Measurements from ENCODE around the gene KCNQ1OT1.

DNA sequence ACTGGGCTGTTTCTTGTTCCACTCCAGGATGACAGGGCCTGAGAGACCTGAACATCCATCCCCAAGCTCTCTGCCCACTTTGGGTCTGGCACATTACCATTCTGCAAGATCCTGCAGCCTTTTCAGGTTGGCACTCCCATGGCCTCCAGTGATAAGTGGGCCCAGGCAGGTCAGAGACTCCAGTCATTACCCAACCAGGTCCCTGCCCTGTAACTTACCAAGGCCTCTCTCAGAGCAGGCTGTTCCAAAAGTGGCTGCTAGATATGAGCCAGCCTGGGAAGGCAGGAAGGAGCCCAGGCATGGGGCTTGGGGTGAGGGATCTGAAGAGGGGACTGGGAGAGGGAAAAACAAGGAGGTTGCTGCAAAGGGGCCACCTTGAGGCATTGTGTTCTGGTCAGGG is 35.9 kb downstream of the KCNQ1OT1 start:
- TF ChIP-seq, protein P1, sequence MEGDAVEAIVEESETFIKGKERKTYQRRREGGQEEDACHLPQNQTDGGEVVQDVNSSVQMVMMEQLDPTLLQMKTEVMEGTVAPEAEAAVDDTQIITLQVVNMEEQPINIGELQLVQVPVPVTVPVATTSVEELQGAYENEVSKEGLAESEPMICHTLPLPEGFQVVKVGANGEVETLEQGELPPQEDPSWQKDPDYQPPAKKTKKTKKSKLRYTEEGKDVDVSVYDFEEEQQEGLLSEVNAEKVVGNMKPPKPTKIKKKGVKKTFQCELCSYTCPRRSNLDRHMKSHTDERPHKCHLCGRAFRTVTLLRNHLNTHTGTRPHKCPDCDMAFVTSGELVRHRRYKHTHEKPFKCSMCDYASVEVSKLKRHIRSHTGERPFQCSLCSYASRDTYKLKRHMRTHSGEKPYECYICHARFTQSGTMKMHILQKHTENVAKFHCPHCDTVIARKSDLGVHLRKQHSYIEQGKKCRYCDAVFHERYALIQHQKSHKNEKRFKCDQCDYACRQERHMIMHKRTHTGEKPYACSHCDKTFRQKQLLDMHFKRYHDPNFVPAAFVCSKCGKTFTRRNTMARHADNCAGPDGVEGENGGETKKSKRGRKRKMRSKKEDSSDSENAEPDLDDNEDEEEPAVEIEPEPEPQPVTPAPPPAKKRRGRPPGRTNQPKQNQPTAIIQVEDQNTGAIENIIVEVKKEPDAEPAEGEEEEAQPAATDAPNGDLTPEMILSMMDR (IDR thresholded peaks at IDR 0.05) = no peak
- TF ChIP-seq EP300 (IDR thresholded peaks at IDR 0.05) (no peak), POLR2AphosphoS5 (IDR thresholded peaks at IDR 0.05) (no peak)
